ENCODE measurements around the gene COL6A2. TPM values are rescaled to one million over a fixed set of nuclear protein-coding genes. Genes with fewer than 3 reads are reported as not detected.

Gene COL6A2
- total and polyA plus RNA-seq, 8 donors, result 362 to 647 (median 447) TPM

- DNase-seq (peak in 1 of 4 donors; percentile 46), ATAC-seq (no peak)
- intact Hi-C loops (cut with DNase I), result no loop called here
- Histone ChIP-seq H3K27me3 (peaks cover 0 to 5% of the 10 kb centered on the region in 2 donors), H3K27ac (peak overlapping the region; percentile 57 to 82), H3K36me3 (no peaks in the 10 kb centered on the region), H3K4me3 (no peak overlapping the region), H3K9me3 (peaks cover 0 to 13% of the 10 kb centered on the region in 2 donors), H3K4me1 (peaks cover 0 to 4% of the 10 kb centered on the region in 2 donors)
- no peak for TF ChIP-seq CTCF (IDR thresholded peaks at IDR 0.05)
Measured at GRCh38 chr21:46091631-46092025, 6.3 kb upstream of the COL6A2 start.

- peak overlapping the region; percentile 57 to 82 for H3K27ac ChIP-seq
- H3K36me3 ChIP-seq, result no peaks in the 10 kb centered on the region
- H3K4me1 ChIP-seq, result peaks cover 0 to 4% of the 10 kb centered on the region in 2 donors
- peak; percentile 77 for ATAC-seq
- intact Hi-C loops (cut with DNase I), result no loop called here
- peaks cover 0 to 13% of the 10 kb centered on the region in 2 donors for H3K9me3 ChIP-seq
- no peak overlapping the region for H3K4me3 ChIP-seq
- peaks cover 0 to 11% of the 10 kb centered on the region in 2 donors for H3K27me3 ChIP-seq
- peak in 3 of 4 donors; percentile 41 to 73 (median 69) for DNase-seq
- no peak for TF ChIP-seq CTCF (IDR thresholded peaks at IDR 0.05)
Measured at GRCh38 chr21:46092026-46092764, 5.7 kb upstream of the COL6A2 start.

- Histone ChIP-seq H3K36me3 (no peaks in the 10 kb centered on the region), H3K27me3 (peaks cover 5 to 19% of the 10 kb centered on the region in 2 donors), H3K4me3 (no peak overlapping the region), H3K27ac (peak overlapping the region; percentile 57 to 82), H3K9me3 (peaks cover 0 to 4% of the 10 kb centered on the region in 2 donors), H3K4me1 (peaks cover 0 to 4% of the 10 kb centered on the region in 2 donors)
- ATAC-seq, result no peak
- TF ChIP-seq CTCF (IDR thresholded peaks at IDR 0.05), result no peak
- intact Hi-C loops (cut with DNase I), result no loop called here
- peak in 1 of 4 donors; percentile 28 for DNase-seq
Measured at GRCh38 chr21:46092811-46093667, 4.9 kb upstream of the COL6A2 start.

GRCh38 chr21:46093668-46094400 is 4.1 kb upstream of the COL6A2 start:
- DNase-seq (peak in 1 of 4 donors; percentile 57), ATAC-seq (no peak)
- intact Hi-C loops (cut with DNase I), result no loop called here
- Histone ChIP-seq H3K9me3 (no peaks in the 10 kb centered on the region), H3K27me3 (peaks cover 13 to 27% of the 10 kb centered on the region in 2 donors), H3K27ac (no peak overlapping the region), H3K36me3 (no peaks in the 10 kb centered on the region), H3K4me3 (no peak overlapping the region), H3K4me1 (peaks cover 0 to 8% of the 10 kb centered on the region in 2 donors)
- no peak for TF ChIP-seq CTCF (IDR thresholded peaks at IDR 0.05)
